ENCODE measurements around the gene THRA.
"Not testable (repeated sequence)": the region's sequence is repeated elsewhere in the genome, so short reads cannot be mapped to it uniquely, and the experiment has no call there.

THRA gene

DNA sequence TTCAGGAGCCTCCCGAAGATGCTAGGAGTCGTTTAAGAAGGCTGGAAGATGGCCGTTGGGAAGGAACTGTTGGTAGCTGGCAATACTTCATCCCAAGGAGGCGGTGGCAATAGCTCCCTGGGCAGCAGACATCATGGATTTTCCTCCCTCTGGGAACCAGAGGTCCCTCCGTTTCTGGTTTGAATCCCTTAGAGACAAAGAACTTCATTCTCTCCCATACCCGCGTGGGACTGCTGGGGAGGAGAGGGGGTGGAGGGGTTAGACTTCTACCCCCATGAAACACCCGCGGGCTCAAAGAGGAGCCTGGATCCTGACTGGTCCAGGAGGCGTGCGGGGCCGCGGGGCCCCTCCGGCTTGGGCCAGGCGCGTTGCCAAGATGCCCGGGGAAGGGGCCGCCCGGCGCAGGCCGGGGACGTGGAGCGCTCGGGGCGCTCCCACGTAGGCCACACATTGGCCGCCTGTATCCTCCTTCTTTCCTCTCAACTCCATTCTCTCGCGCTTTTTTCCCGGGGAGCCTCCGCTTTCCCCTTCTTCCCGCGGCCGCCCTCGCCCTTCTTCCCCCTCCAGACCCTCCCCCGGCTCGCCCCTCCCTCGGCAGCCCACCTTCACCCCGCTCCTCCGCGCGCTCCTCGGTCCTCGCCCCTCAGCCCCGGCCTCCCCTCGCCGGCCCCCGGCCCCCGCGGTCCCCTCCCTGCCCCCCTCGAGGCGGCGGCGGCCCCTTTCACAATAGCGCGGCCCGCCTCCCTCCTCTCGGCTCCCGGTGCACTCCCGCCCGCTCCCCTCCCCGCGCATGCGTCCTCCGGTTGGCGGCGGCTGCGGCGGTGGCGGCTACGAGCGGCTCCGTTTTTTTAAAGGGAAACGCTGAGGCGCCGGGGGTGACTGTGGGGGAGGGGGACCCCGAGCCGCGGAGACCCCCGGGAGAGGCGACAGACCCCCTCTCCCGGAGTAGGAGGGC, 58.7 kb downstream of the THRA start, which contains the start of gene MSL1:
TSS of gene MSL1 (plus strand) at position 791 of the 955 bp plus-strand sequence. CDS start 642 bp downstream, outside the sequence.
- peak; percentile 82 for DNase-seq

DNA sequence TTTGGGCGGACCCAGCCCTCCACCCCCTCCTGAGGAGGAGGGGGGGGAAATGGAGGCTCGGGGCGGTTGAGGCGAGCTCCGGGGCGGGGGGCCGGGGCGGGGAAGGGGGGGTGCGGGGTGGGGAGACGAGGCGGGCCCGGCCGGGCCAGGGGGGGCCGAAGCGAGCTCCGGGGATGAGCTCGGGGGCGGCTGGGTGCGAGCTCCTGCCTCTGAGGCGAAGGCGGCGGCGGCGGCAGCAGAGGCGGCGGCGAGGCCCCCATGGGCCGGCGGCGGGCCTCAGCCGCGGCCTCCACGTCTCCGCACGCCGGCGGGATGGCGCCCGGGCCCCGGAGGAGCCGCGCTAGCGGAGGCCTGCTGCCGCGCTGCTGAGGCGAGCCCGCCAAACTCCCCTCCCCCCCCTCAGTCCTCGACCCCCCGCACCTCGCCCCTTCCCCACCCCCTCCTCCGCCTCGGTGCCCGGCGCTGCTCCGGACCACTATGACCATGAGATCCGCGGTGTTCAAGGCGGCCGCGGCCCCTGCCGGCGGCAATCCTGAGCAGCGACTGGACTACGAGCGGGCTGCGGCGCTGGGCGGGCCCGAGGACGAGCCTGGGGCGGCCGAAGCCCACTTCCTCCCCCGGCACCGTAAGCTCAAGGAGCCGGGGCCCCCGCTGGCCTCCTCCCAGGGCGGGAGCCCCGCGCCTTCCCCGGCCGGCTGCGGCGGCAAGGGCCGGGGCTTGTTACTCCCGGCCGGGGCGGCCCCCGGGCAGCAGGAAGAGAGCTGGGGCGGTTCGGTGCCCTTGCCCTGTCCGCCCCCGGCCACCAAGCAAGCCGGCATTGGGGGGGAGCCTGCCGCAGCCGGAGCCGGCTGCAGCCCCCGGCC, 59.6 kb downstream of the THRA start:
- DNase-seq = peak; percentile 44

DNA sequence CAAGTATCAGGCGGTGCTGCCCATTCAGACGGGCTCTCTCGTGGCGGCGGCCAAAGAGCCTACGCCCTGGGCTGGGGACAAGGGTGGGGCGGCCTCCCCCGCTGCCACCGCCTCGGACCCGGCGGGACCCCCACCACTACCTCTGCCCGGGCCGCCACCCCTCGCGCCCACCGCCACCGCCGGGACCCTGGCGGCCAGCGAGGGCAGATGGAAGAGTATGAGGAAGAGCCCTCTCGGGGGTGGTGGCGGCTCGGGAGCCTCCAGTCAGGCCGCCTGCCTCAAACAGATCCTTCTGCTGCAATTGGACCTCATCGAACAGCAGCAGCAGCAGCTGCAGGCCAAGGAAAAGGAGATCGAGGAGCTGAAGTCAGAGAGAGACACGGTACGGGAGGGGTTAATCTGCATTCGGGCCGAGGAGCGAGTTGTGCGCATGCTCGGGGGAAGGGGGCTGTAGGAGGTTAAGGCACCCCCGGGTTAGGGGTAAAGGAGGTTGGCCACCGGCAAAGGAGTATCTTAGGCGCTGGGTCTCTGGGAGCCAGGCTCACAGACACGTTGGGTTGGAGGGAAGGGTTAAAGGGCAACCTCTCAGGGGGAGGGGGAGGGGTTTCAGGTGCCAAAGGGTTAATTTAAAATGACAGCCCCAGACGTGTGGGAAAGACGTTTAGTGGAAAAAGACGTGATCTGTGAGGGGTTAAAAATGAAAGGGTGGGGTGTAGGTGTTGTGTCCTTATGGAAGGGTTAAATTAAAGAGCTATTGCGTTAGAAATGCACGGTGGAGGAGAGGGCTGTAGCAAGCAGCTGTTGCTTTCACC, 60.4 kb downstream of the THRA start:
- DNase-seq = peak; percentile 39

DNA sequence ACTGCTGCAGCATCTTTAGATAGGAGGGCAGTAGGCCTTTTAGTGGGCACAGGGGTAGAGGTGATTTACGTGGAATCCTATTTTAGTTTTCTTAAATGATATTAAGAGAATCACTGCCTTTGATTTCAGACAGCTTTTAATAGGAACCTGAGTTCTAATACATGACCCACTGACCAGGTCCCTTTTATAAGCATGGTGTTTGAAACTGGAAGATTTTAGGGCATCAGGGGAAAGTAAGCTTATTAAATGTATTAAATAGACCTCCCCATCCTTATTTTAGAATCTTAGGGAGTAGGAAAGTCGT, 61.0 kb downstream of the THRA start:
- DNase-seq = no peak

DNA sequence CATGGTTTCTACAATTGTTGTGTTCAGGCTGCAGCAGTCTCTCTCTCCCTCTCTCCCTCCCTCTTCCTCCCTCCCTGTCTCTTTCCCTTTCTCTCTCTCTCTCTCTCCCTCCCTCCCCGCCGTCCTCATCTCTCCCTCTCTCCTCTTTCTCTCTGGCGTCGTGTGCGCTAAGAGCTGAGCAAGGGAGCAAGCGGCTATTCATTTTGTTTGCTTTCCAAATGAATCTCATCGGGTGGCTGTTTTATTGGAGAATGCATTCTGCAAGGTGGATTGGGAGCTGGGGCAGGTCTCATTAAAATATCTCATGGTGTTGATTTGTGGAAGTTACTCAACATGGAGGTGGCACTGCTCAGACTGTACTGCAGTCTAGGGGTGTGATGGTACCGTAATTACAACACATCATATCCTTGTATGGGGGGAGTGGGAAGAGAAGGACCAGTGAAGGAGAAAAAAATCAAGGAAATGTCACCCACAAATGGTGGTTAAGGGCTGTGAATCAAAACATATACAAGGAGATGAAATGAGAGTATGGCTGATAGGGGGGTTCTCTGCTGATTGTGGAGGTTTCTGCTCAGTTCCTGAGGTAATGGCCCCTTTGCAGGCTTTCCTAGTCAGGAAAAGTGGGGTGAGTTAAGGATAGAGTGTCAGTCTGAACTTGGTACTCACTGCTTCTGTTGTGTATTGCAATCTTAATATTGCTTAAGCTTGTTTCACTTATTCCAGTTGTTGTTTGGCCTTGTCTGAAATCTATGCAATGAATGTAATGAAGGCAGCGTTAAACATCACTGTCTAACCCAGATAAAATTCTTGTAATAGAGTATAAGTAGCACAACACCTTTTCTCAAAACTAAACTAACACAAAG, 61.7 kb downstream of the THRA start:
- DNase-seq = no peak

DNA sequence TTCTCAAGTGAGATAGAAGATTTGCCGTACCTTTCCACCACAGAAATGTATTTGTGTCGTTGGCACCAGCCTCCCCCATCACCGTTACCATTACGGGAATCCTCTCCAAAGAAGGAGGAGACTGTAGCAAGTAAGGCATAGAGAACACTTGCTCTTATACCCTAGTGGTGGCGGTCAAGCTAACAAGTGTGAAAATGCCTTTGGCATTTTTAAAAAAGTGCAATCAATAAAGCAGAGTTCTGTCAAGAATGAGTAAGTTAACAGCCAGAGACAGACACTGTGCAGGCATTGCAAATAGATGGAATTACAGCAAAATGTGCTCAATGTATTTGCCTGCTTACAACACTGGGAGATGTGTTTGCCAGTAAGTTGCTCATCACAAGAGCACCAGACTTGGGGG, 66.7 kb downstream of the THRA start:
- no peak for DNase-seq

DNA sequence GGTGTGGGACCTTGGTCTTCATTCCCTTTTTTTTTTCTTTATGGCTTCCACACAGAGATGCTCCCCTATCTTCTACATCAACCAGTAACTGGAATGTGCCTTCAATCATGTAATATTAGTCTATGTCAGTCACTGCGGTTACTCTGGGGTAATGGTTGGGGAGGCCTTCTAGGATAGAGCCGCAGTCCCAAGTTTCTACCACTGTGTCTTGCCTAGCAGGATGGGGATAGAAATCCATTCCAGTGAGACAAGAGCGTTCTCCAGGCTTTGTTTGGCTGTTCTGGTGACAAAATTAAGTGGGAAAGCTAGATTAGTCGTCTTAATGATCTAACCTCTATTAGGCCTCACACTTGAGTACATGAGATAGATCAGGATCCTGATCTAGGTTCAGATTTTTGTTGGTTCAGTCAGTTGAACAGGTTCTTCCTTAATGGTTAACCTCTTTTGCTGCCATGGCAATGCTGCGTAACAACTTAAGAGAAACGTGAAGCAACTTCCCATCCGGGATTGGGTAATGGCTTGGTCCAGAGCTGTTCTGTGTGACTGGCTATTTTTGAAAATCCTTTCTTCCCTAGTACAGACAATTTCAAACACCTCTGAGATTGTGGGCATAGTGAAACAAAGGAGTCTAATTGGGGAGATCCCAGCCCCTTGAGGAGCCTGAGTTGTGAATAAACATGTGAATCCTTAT, 67.7 kb downstream of the THRA start:
- no peak for DNase-seq

DNA sequence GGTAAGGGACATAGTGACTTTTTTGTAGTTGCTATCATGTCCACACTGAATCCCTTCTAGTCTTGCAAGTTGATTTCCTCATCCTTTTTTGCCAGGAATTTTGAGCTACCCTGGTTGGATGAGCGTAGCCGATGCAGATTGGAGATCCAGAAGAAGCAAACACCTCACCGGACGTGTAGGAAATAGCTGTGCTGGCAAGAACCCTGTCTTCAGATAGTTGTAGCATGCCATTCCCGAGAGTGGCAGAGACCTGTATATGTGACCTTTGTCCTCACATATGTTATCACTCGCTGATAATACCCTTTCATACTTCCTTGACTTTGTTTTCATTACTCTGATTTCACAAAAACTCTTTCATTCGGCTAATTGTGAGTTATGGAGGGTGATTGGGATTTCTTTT, 71.4 kb downstream of the THRA start:
- no peak for DNase-seq

DNA sequence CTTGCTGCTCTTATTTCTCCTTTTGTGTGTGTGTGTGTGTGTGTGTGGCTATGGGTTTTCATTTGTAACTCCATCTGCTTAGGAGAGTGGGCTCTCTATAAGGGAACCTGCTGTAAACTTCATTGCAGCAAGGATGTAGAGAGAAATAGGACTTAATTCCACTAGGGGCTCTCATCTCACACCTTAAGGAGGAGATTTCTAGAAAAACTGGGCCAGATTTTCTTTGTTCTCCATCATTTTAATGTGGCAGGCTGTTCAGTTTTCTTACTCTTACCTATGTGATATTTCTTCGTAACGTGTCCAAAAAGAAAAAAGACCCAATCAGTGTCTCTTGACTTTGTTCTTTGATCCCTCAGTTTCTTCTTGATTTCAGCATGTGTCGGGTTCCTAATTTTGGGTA, 73.1 kb downstream of the THRA start:
- no peak for DNase-seq

DNA sequence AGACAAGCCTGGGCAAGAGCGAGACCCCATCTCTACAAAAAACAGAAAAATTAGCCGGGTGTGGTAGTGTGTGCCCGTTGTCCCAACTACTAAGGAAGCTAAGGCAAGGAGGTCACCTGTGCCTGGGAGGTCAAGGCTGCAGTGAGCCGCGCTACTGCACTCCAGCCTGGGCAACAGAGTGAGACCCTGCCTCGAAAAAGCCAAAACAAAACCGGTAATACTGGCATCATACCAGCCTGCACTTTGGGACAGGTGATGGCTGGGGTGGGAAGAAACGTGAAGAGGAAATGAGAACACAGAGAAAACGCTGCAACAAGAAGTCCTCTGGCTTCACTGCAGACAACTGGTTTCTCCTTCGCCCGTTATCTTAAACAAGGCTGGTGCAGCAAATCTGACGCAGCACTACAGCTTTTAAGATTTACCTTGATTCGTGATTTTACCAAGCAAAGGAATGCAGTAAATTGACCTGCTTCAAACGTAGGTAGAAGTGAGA, 76.8 kb downstream of the THRA start:
- no peak for DNase-seq

DNA sequence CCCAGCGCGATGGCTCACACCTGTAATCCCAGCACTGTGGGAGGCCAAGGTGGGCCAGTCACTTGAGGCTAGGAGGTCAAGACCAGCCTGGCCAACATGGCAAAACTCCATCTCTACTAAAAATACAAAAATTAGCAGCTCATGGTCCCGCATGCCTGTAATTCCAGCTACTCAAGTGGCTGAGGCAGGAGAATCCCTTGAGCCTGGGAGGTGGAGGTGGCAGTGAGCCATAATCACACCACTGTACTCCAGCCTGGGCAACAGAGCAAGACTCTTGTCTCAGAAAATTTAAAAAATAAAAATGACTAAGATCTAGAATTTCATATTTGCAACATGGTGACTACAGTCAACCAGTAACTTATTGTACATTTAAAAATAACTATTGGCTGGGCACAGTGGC, 80.4 kb downstream of the THRA start:
- not testable (repeated sequence) for DNase-seq

Measured in effector CD4-positive, alpha-beta T cell (primary cell).